ENCODE measurements around the gene MROH7.

The MROH7 gene

GRCh38 chr1:54754486-54755285 lies 113.1 kb downstream of the MROH7 start:
- no peak for DNase-seq
- in situ Hi-C loops (cut with MboI; ENCODE audit: low pct_unique_long_range_greater_than_20kb, low sequenced_read_pairs): no loop called here

- no peak for DNase-seq
- in situ Hi-C loops (cut with MboI; ENCODE audit: low pct_unique_long_range_greater_than_20kb, low sequenced_read_pairs): no loop called here
These were observed 116.2 kb downstream of the MROH7 start for GRCh38 chr1:54757833-54758232.

GRCh38 chr1:54758678-54759348 lies 117.2 kb downstream of the MROH7 start:
- no peak for DNase-seq
- in situ Hi-C loops (cut with MboI; ENCODE audit: low pct_unique_long_range_greater_than_20kb, low sequenced_read_pairs): no loop called here
